ENCODE results near the gene OPTC.

OPTC gene

DNA sequence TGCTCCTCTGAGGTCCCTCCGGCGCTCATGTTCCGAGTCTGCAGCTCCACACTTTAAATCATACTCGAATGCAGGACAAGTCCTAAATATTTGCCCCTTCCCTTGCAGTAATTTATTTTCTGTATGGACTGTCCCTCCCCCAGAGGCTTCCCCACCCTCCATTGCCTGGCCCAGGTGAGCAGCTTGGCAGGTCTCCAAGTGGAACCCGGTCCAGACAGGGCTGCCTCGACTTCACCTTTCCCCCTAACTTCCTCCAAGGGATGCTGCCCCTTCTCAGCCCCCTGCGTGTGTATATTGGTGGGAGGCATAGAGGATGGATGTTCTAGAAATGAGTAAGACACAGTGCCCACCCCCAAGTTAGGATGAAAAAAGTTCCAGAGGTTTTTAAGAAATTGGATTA lies 5.4 kb upstream of the OPTC start:
- in situ Hi-C loops (cut with MboI; ENCODE audit: low sequenced_read_pairs) = no loop called here

DNA sequence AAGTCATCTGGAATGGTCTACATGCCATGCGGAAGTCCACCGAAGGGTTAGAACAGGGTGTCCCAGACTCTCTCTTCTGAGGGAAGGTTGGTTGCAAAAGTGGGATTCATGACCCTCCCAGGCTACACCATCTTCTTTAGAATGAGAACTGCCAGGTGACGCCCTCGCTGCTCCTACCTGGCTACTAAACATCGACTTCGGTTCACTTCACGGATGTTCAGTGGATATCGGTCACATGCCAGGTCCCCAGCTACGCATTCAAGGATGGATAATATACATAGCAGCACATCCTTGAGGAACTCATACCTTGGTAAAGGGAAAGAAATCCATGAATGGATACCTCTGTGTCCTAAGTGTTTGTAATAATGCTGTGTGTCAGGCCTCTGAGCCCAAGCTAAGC lies 3.3 kb upstream of the OPTC start:
- in situ Hi-C loops (cut with MboI; ENCODE audit: low sequenced_read_pairs) = no loop called here

DNA sequence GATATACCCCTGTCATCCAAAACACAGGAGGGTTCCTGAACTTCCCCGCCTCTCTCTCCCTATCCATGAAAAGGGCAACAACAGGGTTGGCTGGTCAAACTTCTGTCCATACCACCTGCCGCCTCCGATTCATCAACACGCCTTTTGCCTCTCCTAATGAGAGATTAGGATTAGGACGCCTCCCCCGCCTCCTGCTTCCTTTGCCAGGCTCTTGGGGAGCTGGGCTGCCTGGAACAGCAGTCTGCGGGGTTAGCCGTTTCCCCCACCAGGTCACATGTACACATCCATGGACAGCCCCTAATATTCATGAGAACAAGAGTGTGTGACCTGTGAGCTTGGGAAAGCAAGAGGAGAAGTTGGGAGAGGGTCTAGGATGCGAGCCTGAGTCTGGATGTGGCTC lies 2.3 kb upstream of the OPTC start:
- in situ Hi-C loops (cut with MboI; ENCODE audit: low sequenced_read_pairs) = no loop called here

DNA sequence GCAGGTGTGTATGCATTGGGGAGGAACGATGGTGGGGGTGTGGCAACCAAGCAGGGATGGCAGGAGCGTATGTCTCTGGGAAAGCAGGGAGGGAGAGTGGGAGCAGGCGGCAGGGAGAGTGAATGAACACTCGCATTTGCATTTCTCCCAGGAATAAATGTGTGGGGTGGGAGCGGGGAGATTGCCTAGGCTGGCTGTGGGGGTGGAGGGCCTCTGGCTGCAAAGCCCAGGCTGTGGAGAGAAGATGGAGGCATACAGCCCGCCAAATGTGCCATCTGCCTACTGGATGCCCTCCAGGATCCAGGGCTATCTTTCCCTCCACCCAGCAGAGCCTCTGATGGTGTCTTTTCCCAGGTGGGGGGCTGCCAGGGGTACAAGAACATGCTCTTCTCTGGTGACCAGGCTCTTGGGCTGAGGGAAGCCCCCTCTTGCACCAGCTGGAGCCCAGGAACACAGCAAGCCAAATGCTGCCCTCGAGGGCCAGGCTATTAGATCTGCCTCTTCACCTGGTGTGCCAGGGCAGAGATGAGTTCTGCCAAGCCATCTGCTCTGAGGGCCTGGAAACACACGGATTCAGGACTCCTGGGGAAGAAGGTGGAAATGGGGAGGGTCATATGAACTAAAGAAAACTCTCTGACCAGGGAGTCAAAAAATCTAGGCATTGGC lies 1.7 kb upstream of the OPTC start:
- in situ Hi-C loops (cut with MboI; ENCODE audit: low sequenced_read_pairs) = no loop called here

DNA sequence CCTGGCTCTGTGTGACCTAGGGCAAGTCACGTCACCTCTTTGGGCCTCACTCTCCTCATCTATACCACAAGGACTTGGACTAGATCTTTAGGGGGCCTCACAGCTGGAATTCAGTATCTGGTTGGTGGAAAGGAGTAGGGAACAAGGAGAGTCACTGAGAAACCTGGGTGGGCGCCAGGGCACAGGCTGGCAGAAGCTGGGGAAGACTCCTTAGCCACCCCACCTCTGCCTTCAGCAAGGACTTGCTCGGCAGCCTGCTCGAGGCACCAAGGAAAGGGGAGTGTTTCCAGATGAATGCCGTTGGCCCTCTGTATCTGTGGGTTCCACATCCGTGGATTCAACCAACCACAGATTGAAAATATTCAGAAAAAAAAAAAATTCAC lies 1.2 kb upstream of the OPTC start:
- in situ Hi-C loops (cut with MboI; ENCODE audit: low sequenced_read_pairs) = no loop called here

DNA sequence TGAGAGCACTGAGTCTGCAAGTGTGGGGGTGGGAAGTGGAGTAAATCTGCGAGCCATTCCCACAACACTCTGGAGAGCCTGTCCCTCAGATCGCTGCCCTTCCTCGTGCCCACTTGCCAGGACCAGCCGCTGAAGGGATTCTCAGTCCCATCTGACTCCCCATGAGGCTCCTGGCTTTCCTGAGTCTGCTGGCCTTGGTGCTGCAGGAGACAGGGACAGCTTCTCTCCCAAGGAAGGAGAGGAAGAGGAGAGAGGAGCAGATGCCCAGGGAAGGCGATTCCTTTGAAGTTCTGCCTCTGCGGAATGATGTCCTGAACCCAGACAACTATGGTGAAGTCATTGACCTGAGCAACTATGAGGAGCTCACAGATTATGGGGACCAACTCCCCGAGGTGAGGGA lies 1.9 kb downstream of the OPTC start:
- in situ Hi-C loops (cut with MboI; ENCODE audit: low sequenced_read_pairs) = no loop called here

DNA sequence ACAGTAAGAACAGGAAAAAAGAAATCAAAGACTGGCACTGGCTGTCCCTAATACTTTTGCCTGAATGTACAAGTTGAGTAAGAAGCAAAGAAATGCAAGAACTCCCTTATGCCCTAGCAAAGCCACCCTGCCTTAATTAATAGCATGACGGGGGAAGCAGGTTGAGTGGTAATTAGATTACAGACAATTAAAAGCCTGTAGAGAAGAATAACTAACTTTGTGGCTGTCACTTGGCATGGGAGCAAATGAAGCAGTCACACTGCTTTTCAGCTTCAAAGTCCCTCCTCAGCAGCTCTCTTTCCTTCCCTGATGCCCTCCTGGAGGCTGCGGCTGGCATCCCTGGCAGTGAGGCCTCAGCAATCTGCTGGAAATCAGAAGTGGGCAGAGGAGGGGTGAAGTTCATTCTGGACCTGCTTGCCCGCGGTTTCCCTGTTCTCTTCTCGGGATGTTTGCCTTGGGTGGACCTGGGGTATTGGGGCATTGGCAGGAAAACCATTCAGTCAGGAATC lies 3.4 kb downstream of the OPTC start:
- in situ Hi-C loops (cut with MboI; ENCODE audit: low sequenced_read_pairs) = no loop called here

DNA sequence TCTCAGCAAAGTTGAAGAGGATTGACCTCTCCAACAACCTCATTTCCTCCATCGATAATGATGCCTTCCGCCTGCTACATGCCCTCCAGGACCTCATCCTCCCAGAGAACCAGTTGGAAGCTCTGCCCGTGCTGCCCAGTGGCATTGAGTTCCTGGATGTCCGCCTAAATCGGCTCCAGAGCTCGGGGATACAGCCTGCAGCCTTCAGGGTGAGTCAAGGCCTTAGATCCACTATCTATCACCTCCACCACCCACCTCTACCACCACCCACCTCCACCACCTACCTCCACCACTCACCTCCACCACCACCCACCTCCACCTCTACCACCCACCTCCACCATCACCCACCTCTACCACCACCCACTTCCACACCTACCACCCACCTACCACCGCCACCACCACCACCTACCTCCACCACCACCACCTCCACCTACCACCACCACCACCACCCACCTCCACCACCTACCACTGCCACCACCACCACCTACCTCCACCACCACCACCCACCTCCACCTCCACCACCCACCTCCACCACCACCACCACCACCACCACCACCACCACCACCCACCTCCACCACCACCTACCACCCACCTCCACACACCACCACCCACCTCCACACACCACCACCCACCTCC lies 5.8 kb downstream of the OPTC start:
- in situ Hi-C loops (cut with MboI; ENCODE audit: low sequenced_read_pairs) = no loop called here

DNA sequence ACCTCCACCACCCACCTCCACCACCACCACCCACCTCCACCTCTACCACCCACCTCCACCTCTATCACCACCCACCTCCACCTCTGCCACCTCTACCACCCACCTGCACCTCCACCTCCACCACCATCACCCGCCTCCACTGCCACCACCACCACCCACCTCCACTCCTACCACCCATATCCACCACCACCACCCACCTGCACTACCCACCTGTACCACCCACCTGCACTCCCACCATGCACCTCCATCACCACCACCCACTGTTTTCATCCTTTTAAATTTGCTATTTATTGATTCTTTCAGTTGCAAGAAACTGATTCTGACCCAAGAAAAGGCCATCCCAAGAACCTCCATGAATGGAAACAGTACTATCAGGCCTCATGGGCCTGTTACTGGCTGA lies 6.3 kb downstream of the OPTC start:
- in situ Hi-C loops (cut with MboI; ENCODE audit: low sequenced_read_pairs) = no loop called here

DNA sequence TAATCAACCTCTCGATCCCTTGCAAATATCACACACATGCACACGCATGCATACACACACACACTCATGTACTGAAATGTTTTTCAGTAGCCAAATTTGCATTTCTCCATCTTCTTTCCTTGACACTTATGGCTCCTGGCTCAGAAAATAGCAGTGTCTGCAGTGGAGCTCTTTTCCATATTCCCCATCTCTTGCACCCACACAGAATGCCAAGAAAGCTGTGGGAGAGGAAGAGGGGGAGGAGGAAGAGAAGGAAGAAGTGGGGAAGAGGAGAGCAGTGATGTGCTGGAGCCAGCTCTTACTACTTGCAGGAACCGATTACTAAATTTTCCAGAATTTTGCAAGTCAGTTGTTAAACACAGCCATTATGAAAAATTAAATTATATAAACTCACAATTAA lies 9.9 kb downstream of the OPTC start:
- in situ Hi-C loops (cut with MboI; ENCODE audit: low sequenced_read_pairs) = no loop called here

DNA sequence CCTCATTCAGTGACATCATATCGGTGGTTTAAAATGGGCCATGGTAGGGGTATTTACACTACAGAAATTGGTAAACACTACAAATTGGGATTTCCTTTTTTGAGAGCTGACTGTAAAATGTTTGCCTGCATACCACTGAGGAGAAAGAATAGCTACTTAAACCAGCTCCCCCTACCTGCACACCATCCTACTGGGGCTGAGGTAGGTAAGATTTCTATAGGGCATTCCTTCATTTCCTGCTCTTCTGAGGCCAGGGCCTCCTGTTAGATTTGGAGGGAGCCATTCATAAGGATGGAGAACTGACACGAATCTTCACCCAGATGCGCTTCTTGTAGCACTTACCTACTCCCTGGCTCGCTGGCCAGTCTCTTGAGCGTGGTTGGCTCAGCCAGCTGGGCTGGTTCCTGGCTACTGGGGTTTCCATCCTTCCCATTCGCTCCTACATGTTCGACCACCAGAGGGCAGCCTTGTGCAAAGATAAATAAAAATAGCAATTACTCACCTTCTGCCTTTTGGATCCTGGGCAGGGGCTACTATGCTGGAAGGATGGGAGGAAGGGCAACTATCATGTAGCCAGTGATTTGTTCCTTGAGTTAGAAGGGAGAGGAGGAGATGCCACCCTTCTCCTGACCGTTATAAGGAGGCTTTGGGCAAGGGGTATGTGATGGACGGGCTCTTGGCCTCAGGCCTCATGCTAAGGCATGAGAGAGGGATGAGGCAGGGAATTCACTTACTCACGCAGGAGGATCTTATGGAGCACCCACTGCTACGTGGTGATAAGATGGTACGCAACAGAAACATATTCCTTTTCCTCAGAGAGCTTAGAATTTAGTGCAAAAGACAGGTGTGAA lies 10.7 kb downstream of the OPTC start:
- in situ Hi-C loops (cut with MboI; ENCODE audit: low sequenced_read_pairs) = no loop called here

DNA sequence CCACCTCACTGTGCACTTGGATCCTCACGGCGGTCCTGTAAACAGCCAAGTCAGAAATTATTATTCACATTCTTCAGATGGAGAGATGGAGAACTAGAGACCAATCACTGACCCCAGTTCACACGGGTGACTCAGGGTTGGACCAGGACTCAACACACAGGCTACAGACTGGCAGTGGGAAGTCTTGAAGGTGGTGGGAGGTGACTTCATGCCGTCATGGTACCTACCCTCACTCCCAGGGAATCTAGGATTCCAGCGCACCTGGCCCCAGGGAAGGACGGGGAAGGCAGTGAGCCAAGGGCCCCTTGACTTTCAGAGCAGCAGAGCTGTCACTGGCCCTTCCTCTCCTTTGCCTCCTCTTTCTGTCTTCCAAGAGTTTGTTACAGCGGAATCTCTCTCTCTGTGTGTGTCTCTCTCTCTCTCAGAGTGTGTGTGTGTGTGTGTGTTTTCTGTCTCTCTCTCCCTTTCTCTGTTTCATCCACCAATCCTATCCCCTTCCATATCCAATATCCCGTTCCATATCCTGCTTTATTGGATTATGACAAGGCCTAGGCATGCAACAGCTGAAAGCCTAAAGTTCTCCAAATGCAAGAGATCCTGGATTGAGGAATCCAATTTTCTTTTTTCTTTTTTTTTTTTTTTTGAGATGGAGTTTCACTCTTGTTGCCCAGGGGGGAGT lies 11.7 kb downstream of the OPTC start:
- in situ Hi-C loops (cut with MboI; ENCODE audit: low sequenced_read_pairs) = no loop called here

DNA sequence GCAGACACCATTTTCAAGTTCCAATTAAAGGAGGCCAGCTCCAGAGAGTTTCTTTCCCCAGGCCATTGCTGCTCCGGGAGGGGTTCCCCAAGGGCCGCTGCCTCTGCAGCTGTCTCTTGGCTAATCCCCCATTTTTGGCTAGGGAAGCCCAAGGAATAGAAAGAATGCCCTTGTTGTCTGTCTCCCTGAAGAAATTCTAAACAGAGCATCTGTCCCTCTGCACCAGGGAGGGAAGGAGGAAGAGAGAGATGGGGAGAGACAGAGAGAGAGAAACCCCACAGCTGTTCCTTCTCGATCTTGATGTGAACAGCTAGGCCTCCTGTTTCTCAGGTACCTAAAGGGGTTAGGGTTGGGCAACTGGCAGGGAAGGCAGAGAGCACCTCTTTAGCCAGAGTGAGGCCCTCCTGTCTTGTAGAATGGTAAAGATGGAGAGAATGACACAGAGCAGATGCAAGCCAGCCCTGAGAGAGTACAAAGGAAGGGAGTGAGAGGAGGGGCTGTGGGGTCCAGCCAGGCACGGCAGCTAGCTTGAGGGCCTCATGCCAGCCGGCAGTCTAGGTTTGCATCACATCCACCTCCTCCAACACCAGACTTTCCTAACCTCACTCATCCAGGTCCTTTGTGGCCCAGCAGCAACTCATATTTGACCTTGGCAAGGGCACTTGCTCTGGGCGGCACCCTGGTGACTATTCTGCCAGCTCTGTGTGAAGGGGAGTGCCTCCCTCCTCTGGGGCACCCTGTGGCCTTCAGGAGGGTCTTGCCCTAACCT lies 13.1 kb downstream of the OPTC start:
- in situ Hi-C loops (cut with MboI; ENCODE audit: low sequenced_read_pairs) = no loop called here

DNA sequence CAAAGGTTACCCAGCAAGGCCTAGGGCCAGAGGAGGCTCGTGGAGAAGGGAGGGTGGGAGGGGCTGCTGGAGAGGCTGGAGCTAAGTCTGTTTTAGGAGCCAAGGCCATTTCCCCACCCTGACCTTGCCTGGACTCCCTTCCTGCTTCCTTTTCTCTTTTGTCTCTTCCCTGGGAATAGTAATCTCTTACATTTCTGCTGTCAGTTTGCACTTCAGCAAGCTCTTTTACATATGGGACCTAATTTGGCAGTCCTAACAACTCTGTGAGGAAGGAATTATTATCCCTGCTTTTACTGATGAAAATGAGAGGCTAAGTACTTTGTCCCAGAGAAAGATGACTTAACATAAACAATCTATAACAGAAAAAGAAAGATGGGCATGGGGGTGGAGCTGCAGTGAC lies 13.8 kb downstream of the OPTC start:
- in situ Hi-C loops (cut with MboI; ENCODE audit: low sequenced_read_pairs) = no loop called here

DNA sequence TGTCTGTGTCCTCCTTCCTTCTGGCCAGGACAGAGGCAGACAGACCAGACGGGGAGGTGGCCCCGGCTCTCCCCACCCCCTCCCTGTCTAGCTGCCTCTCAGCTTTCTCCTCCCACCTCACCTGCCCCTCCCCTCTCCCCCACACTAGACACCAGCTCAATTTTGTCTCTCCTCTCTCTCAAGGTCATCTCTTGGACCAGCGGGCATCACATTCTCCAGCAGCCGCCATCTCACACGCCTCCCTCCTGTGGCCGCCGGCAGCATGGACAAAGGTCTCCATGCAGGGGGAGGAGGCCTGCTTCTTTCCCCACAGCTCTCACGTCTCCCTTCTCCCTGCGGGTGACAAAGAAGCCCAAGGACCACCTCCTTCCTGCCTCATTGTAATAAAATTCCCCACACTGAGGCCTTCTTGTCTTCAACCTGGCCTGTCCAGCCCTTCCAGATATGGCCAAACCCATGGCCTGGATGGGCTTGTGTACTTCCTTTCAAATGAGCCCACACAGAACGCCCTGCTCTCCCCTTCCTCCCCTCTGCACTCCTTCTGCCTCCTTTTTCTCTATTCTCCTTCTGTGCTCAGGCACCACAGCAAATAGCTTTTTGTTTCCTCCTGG lies 14.6 kb downstream of the OPTC start:
- in situ Hi-C loops (cut with MboI; ENCODE audit: low sequenced_read_pairs) = no loop called here

DNA sequence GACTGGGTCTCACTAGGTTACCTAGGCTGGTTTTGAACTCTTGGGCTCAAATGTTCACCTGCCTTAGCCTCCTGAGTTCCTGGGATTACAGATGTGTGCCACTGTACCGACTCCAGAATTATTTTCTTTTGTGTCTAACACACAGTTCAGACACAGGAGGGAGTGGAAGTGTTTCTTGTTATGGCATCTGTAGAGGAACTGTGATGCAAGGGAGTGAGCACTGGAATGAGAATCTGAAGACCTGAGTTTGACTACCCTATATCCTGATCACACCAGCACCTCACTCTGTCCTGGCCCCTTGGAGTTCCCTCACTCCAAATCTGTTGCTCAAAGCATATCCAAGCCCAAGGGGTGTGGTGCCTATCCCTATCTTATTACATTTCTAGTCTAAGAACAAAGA lies 15.2 kb downstream of the OPTC start:
- in situ Hi-C loops (cut with MboI; ENCODE audit: low sequenced_read_pairs) = no loop called here

DNA sequence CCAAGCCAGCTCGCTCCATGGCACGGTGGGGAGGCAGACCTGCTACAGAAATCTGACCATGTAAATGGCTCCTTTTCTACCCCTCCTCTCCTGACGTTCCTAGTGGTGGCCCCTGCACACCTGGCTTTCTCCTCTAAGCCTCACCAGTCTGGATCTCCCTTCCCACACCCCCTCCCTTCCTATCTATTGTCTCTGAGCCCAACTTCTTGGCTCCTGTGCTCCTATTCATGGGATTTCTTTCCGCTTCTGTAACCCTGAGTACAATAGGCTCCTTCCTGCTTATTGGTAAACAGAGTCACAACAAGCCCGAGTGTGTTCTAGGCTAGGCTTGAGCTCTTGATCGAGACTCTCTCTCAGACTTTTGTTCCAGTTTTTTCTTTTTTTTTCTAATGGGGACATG lies 17.6 kb downstream of the OPTC start:
- in situ Hi-C loops (cut with MboI; ENCODE audit: low sequenced_read_pairs) = no loop called here

DNA sequence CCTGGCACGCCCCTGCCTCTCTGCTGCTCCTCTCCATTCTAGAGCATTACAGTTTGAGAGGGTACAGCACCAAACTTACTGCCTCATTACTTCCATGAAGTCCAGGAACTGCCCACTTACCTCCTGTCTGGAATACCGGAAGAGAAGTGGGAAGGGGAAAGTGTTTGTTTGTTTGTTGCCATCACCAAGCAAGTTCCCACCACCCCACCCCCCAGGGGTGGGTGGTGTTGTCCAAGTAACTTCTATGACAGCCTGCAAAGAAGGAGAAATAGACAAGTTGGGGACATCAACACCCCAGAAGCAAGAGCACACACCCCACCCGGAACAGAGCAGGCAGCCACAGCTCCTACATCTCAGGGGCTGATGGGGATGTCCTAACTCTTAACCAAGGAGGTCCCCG lies 18.0 kb downstream of the OPTC start:
- in situ Hi-C loops (cut with MboI; ENCODE audit: low sequenced_read_pairs) = no loop called here

DNA sequence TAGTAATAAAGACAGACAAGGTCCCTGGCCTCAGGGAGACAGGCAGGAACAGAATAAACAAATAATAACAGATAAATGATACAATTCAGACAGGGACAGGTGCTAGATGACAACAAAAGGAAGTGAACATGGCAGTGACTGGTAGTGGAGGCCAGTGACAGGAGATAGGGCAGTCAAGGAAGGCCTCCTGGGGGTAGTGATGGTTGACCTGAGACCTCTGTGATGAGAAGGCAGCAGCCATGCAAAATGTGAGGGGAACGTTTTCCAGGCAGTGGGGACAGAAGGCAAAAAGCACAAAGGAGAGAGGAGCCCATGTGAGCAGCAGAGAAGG lies 18.5 kb downstream of the OPTC start:
- in situ Hi-C loops (cut with MboI; ENCODE audit: low sequenced_read_pairs) = no loop called here

DNA sequence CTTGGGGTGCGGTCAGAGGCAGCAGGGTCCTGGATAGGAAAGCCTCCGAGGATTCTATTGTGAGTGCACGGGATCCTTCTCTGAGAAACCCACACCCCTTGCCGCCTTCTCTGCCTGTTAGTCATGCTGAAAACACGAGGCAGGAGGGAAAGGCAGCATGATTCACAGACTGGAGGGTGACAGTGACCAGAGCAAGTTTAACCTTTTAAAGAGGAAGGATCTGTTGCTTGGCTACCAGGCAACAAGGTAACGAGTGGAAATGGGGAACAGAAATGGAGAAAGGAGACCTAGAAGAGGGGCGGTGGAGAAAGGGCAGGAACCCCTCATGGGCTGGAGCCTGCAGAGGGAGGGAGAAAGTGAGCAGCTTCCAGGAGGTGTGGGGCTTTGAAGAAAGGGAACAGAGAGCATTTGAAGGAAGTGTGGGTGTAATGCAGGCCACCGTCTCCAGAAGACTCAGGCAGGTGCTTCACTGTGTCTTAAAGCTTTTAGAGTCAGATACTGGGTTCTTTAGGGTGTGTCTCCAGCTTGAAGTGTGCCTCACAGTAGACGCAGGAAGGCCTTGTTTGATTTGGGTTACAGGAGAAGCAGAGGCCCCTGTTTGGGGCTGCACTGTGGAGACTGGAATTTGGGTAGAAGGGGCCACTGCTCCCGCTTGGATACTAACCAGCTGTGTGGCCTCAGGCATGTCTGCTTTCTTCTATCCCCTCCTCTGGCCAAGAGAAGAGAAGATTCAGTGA lies 19.1 kb downstream of the OPTC start:
- in situ Hi-C loops (cut with MboI; ENCODE audit: low sequenced_read_pairs) = no loop called here
